Coronary artery (tissue), 2 donors: ENCODE data around the gene OVCA2.

ENCODE experiments used
- DNase-seq: peaks from one replicate; pipeline ENCODE4 v3.0.0-alpha.2; 2017; ENCODE audit warnings: low spot score
- H3K27ac ChIP-seq, 2 donors: fragments of 200-600 bp; sonication (generic); one replicate each; pipeline ENCODE4 v1.5.1; 2016 to 2019
- H3K4me3 ChIP-seq: fragments of 200-600 bp; sonication (generic); 2 replicates; pipeline ENCODE4 v1.5.1; 2016; ENCODE audit warnings: mild to moderate bottlenecking, moderate library complexity
- TF ChIP-seq, protein P1 (sequence below): fragments of 200-600 bp; sonication (generic); IDR thresholded peaks from one replicate; pipeline ENCODE4 v1.5.1; 2019; ENCODE audit warnings: antibody characterized with exemption

Gene OVCA2

DNA sequence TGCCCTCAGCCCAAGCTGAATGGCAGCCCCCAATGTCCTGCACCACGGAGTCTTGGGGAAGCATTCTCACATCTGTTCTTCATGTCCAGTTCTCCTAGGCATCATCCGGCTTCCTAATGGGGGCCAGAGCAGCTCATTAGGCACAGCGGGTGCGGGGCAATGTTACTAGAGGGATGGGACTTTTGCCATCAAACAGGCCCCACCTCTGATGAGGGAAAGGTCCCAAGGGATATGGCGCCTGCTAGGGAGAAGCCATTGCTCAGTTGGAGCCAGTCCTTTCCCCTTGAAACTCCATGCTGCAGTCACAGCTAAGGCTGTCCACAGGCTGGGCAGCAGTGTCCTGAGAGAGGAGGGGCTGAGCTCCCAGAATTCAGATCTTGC is 13.6 kb upstream of the OVCA2 start:
- TF ChIP-seq, protein P1, sequence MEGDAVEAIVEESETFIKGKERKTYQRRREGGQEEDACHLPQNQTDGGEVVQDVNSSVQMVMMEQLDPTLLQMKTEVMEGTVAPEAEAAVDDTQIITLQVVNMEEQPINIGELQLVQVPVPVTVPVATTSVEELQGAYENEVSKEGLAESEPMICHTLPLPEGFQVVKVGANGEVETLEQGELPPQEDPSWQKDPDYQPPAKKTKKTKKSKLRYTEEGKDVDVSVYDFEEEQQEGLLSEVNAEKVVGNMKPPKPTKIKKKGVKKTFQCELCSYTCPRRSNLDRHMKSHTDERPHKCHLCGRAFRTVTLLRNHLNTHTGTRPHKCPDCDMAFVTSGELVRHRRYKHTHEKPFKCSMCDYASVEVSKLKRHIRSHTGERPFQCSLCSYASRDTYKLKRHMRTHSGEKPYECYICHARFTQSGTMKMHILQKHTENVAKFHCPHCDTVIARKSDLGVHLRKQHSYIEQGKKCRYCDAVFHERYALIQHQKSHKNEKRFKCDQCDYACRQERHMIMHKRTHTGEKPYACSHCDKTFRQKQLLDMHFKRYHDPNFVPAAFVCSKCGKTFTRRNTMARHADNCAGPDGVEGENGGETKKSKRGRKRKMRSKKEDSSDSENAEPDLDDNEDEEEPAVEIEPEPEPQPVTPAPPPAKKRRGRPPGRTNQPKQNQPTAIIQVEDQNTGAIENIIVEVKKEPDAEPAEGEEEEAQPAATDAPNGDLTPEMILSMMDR, result no peak
- Histone ChIP-seq H3K4me3 (no peak overlapping the region), H3K27ac (no peak overlapping the region)
- no peak for DNase-seq

DNA sequence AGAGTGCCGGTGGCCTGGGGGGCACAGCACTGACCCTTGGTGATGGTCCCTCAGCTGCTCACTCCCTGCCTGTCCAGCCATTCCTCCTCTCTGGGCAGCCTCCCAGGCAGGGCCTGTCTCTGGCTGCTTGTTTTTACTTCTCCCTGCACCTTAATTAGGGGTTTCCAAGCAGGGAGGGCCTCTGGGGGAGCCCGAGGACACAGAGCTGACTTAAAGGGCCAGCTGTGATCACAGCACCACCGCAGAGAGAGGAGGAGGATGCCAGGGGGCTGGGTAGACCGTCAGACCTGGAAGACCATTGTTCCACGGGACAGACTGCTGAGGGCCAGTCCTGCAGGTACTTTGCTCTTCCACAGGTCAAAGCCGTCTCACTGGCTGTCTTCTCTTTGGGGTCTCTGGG is 13.1 kb upstream of the OVCA2 start:
- no peak for DNase-seq
- Histone ChIP-seq H3K4me3 (no peak overlapping the region), H3K27ac (no peak overlapping the region)
- TF ChIP-seq, protein P1, result no peak

DNA sequence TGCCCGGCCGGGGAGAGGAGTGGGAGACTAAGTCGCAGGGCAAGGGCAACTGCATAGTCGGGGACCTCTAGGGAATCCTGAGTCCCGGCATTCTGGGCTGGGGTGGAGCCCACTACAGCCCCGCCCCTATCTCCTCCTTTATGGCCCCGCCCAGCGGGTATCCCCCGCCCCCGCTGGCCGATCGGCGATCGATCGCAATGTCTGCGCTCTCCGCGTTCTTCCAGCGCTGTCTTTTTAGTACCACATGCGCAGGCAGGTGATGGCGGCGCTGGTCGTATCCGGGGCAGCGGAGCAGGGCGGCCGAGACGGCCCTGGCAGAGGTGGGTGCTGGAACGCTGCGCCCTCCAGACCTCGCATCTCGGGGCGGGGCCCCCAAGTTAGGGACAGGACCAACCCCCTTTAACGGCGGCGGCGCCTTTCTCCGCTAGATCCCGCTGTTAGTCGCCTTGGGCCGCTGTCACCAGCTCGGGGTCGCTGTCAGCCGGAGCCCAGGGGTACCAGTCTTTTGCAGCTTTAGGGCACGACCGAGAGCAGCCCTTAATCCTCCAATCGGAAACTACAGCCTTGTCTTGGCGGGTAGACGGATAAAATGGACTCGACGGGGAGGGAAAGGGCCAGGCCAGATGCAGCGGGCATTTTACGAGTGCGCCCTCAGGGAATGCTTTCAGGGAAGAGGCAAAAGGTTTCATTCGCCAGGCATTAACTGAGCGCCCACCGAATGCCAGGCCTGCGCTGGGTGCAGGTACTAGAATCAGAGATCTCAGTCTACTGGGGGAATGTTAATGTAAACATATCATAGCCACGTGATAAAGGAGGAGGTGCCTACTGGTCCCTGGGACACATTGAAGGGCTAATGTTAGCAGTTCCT is 11.7 kb upstream of the OVCA2 start, which contains the start of gene DPH1:
TSS of gene DPH1 (plus strand) at position 243 of the 868 bp plus-strand sequence. CDS start at position 260, 17 bp downstream.
- TF ChIP-seq, protein P1, result no peak
- H3K27ac ChIP-seq, result peak within 1 kb of the TSS; percentile 11 to 63
- no peak for DNase-seq
- peak within 1 kb of the TSS; percentile 93 for H3K4me3 ChIP-seq

DNA sequence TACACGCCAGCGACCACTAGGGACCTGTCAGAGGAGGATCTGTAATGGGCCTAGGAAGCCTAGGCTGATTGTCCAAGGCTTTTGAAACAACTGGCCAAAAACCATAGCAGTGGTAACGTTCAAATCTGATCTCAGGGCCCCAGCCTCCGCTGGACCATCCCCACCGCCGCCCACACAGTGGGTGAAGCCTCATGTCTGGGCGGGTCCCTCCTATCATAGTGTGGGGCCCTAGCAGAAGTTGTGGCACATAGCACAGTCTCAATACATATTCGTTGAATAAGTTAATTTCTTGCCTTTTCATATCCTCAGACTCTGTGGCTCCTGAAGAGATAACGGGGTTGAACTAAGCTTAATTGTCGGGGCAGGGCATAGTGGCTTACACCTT is 11.1 kb upstream of the OVCA2 start:
- TF ChIP-seq, protein P1, result no peak
- DNase-seq, result no peak
- Histone ChIP-seq H3K27ac (peak overlapping the region in 1 of 2 donors; percentile 63), H3K4me3 (peak overlapping the region; percentile 93)

DNA sequence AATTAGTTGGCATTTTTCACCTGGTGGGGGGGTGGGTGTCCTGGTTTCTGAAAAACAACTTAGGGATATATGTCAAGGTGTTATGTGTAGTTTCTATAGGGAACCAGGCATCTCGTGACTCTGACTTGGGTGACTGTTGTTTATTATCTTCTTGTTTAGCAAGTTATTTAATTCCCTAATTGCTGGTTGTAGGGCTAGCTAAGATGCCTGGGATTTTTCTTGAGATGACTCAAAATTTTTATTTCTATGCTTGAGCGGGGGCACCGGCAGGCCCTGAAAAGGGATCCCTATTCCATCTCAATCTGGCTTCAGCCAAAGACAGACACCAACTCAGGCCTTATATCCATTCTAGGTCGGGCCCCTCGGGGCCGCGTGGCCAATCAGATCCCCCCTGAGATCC is 8.7 kb upstream of the OVCA2 start:
- no peak overlapping the region for H3K4me3 ChIP-seq
- no peak overlapping the region for H3K27ac ChIP-seq
- TF ChIP-seq, protein P1, result no peak
- no peak for DNase-seq

DNA sequence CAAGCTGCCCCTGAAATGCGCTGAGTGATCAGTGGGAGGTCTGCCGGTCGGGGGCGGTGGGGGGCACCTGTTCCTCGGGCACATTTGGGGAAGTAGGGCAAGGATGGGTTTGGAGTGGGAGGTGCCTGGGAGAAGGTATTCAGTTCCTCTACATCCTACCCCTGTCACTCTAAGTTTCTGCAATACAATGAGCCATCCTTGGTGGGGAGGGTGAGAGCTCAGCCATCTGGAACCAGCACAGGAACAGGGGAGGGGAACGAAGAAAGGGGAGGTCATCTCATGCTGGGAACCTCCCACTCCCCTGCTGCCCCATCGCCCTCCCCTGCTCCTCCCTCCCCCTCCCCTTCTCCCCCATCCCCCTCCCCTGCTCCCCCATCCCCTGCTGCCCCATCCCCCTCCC is 7.7 kb upstream of the OVCA2 start:
- Histone ChIP-seq H3K4me3 (no peak overlapping the region), H3K27ac (no peak overlapping the region)
- no peak for DNase-seq
- TF ChIP-seq, protein P1, result no peak
